Gastroesophageal sphincter (tissue), 4 donors: ENCODE measurements around the gene GJA4. TPM values are rescaled to one million over a fixed set of nuclear protein-coding genes. Genes with fewer than 3 reads are reported as not detected.
A peak's percentile ranks its signal among the peaks of the same experiment; 100 is the strongest.

ENCODE experiments used
- ATAC-seq: fragments of 150-250 bp; one replicate; pipeline ENCODE4 v1.9.1; 2016; ENCODE audit warnings: mild to moderate bottlenecking, moderate library complexity
- H3K27ac ChIP-seq, 4 donors: fragments of 200-600 bp; sonication (generic) in 3 of 4; 1 replicate in 3 of 4; 2 replicates in 1 of 4; pipeline ENCODE4 v1.5.1; 2016 to 2019
- H3K27me3 ChIP-seq: fragments of 200-600 bp; sonication (generic); one replicate; pipeline ENCODE4 v1.5.1; 2019
- H3K36me3 ChIP-seq, 2 donors: fragments of 200-600 bp; sonication (generic); one replicate each; pipeline ENCODE4 v1.5.1; 2019; ENCODE audit warnings: control low read depth in 1 of 2
- H3K4me1 ChIP-seq, 3 donors: fragments of 200-600 bp; sonication (generic); 1 replicate in 2 of 3; 2 replicates in 1 of 3; pipeline ENCODE4 v1.5.1; 2016 to 2019; ENCODE audit warnings: control low read depth in 2 of 3
- H3K4me3 ChIP-seq, 2 donors: fragments of 200-600 bp; sonication (generic); one replicate each; pipeline ENCODE4 v1.5.1; 2019; ENCODE audit warnings: mild to moderate bottlenecking in 1 of 2, moderate library complexity in 1 of 2
- H3K9me3 ChIP-seq, 3 donors: fragments of 200-600 bp; sonication (generic); one replicate each; pipeline ENCODE4 v1.5.1; 2017 to 2019; ENCODE audit warnings: control low read depth in 2 of 3
- CTCF ChIP-seq, 4 experiments: fragments of 200-600 bp in 2 of 4; fragments of 450-650 bp in 2 of 4; sonication (generic) in 1 of 4; IDR thresholded peaks; one replicate each; pipeline ENCODE4 v1.5.1; 2017 to 2019; ENCODE audit warnings: antibody characterized with exemption in 4 of 4, mild to moderate bottlenecking in 2 of 4, moderate library complexity in 2 of 4
- EP300 ChIP-seq: sonication (generic); formaldehyde crosslinking; IDR thresholded peaks from one replicate; pipeline ENCODE4 v1.6.1; 2017; ENCODE audit warnings: antibody characterized with exemption, mild to moderate bottlenecking
- POLR2A ChIP-seq, 2 donors: fragments of 450-650 bp; IDR thresholded peaks; one replicate each; pipeline ENCODE4 v1.6.1; 2017; ENCODE audit warnings: antibody characterized with exemption in 2 of 2, mild to moderate bottlenecking in 2 of 2, moderate library complexity in 1 of 2
- POLR2AphosphoS5 ChIP-seq: sonication (generic); formaldehyde crosslinking; IDR thresholded peaks from one replicate; pipeline ENCODE4 v1.6.1; 2017; ENCODE audit warnings: antibody characterized with exemption
- WGBS, 2 donors: methylation state at CpG; one replicate each; pipeline ENCODE4 v1.1.5; 2018; ENCODE audit warnings: low coverage in 1 of 2; 5-methylcytosine and 5-hydroxymethylcytosine counted together
- total RNA-seq, 4 donors: library from RNA; depleted of rRNA; stranded (reverse); fragments of >200 nt; gene quantifications; one replicate each; pipeline ENCODE4 v1.1.0, GENCODE V29; 2016

GJA4 gene
- 10 to 100 TPM in 3 of 4 donors, 1 to 10 TPM in 1; 8.6 to 27.0 (median 18.4) TPM for total RNA-seq

GRCh38 chr1:34792868-34793727, at the start of gene GJA4:
Gene GJA4, plus strand, starts transcription at chr1:34792999. Its CDS starts 1,215 bp downstream, at chr1:34794214.
- no peak for ATAC-seq
- H3K27me3 ChIP-seq: peaks cover 44% of the 10 kb centered on the region
- H3K9me3 ChIP-seq: peaks cover 0 to 5% (median 0%) of the 10 kb centered on the region in 3 donors
- no peak for TF ChIP-seq CTCF (IDR thresholded peaks at IDR 0.05)
- TF ChIP-seq EP300: no peak
- no peak for TF ChIP-seq POLR2A (IDR thresholded peaks at IDR 0.05)
- TF ChIP-seq POLR2AphosphoS5: peak; percentile 8
- peak within 1 kb of the TSS in 2 of 4 donors; percentile 48 to 62 for H3K27ac ChIP-seq
- WGBS, 2 donors: 24% methylated on average over 6 of the region's 45 CpGs; no CpG with 5 or more reads in 1 of the 2 donors
- H3K36me3 ChIP-seq: peaks cover 0 to 35% of the 10 kb centered on the region in 2 donors
- H3K4me3 ChIP-seq: peak within 1 kb of the TSS; percentile 8 to 49
- peaks cover 0 to 13% (median 0%) of the 10 kb centered on the region in 3 donors for H3K4me1 ChIP-seq

GRCh38 chr1:34743775-34744174, 49.0 kb upstream of the GJA4 start:
- ATAC-seq: no peak
- Histone ChIP-seq H3K9me3 (no peaks in the 10 kb centered on the region), H3K36me3 (no peaks in the 10 kb centered on the region), H3K4me1 (peaks cover 0 to 5% (median 0%) of the 10 kb centered on the region in 3 donors), H3K27ac (no peak overlapping the region), H3K27me3 (peaks cover 54% of the 10 kb centered on the region), H3K4me3 (no peak overlapping the region)
- WGBS, 2 donors: 63 to 84% methylated on average over 2 to 5 of the region's 6 CpGs
- TF ChIP-seq EP300: no peak
- no peak for TF ChIP-seq POLR2AphosphoS5
- no peak for TF ChIP-seq POLR2A (IDR thresholded peaks at IDR 0.05)

- whole genome bisulfite sequencing, 2 donors: 80 to 90% methylated on average over 1 of the region's 3 CpGs
- no peak for ATAC-seq
- Histone ChIP-seq H3K27ac (no peak overlapping the region), H3K36me3 (no peaks in the 10 kb centered on the region), H3K9me3 (no peaks in the 10 kb centered on the region), H3K4me3 (no peak overlapping the region), H3K4me1 (peaks cover 0 to 5% (median 0%) of the 10 kb centered on the region in 3 donors), H3K27me3 (peaks cover 43% of the 10 kb centered on the region)
- TF ChIP-seq POLR2AphosphoS5: no peak
- no peak for TF ChIP-seq POLR2A (IDR thresholded peaks at IDR 0.05)
- TF ChIP-seq CTCF (IDR thresholded peaks at IDR 0.05): no peak
- no peak for TF ChIP-seq EP300
These were observed 47.9 kb upstream of the GJA4 start for GRCh38 chr1:34744851-34745250.

GRCh38 chr1:34745666-34746065, 47.1 kb upstream of the GJA4 start:
- TF ChIP-seq CTCF (IDR thresholded peaks at IDR 0.05): no peak
- no peak for TF ChIP-seq POLR2AphosphoS5
- TF ChIP-seq POLR2A (IDR thresholded peaks at IDR 0.05): no peak
- no peak for TF ChIP-seq EP300
- Histone ChIP-seq H3K27ac (no peak overlapping the region), H3K4me1 (peaks cover 0 to 5% (median 0%) of the 10 kb centered on the region in 3 donors), H3K36me3 (no peaks in the 10 kb centered on the region), H3K9me3 (no peaks in the 10 kb centered on the region), H3K27me3 (peaks cover 41% of the 10 kb centered on the region), H3K4me3 (no peak overlapping the region)
- ATAC-seq: no peak
- no CpG with 5 or more reads among the region's 5 CpGs for WGBS, 2 donors

- Histone ChIP-seq H3K4me3 (no peak overlapping the region), H3K36me3 (no peaks in the 10 kb centered on the region), H3K4me1 (peaks cover 0 to 5% (median 0%) of the 10 kb centered on the region in 3 donors), H3K27ac (no peak overlapping the region), H3K9me3 (no peaks in the 10 kb centered on the region), H3K27me3 (peaks cover 45% of the 10 kb centered on the region)
- no peak for ATAC-seq
- 83% methylated on average over 4 of the region's 4 CpGs; no CpG with 5 or more reads in 1 of the 2 donors for WGBS, 2 donors
- TF ChIP-seq CTCF (IDR thresholded peaks at IDR 0.05) (no peak), EP300 (no peak), POLR2A (IDR thresholded peaks at IDR 0.05) (no peak), POLR2AphosphoS5 (no peak)
These were observed 46.7 kb upstream of the GJA4 start for GRCh38 chr1:34746101-34746500.
